ENCODE measurements around the gene GARIN5A.
"Not testable (repeated sequence)": the region's sequence is repeated elsewhere in the genome, so short reads cannot be mapped to it uniquely, and the experiment has no call there.

The GARIN5A gene

GRCh38 chr19:50477751-50478515 is 1.3 kb upstream of the GARIN5A start:
- H3K36me3 ChIP-seq (ENCODE audit: control insufficient read depth, insufficient read depth, low read length), result peaks cover 6% of the 10 kb centered on the region
- no peaks in the 10 kb centered on the region for H3K27me3 ChIP-seq (ENCODE audit: control insufficient read depth, insufficient read depth, low read length, poor library complexity, severe bottlenecking)
- WGBS, 2 experiments, result 95 to 96% methylated on average over 17 of the region's 17 CpGs
- no peak overlapping the region for H3K27ac ChIP-seq (ENCODE audit: insufficient read depth, low read depth, low read length, poor library complexity, severe bottlenecking)
- H3K4me3 ChIP-seq (ENCODE audit: insufficient read depth, low read depth, low read length), result no peak overlapping the region
- no peaks in the 10 kb centered on the region for H3K9me3 ChIP-seq (ENCODE audit: control insufficient read depth, low read length)
- H3K4me1 ChIP-seq (ENCODE audit: control insufficient read depth, insufficient read depth, low read length), result no peaks in the 10 kb centered on the region

DNA sequence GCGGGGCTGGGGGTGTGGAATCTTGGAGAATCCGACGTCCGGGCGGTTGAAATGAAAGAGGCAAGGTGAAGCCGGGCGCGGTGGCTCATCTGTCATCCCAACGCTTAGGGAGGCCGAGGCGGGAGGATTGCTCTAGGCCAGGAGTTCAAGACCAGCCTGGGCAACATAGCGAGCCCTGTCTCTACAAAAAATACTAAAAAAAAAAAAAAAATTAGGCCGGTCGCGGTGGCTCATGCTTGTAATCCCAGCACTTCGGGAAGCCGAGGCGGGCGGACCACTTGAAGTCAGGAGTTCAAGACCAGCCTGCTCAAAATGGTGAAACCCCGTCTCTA is 225 bp upstream of the GARIN5A start:
- Histone ChIP-seq H3K27me3 (ENCODE audit: control insufficient read depth, insufficient read depth, low read length, poor library complexity, severe bottlenecking) (no peaks in the 10 kb centered on the region), H3K27ac (ENCODE audit: insufficient read depth, low read depth, low read length, poor library complexity, severe bottlenecking) (peak overlapping the region; percentile 91), H3K36me3 (ENCODE audit: control insufficient read depth, insufficient read depth, low read length) (peaks cover 6% of the 10 kb centered on the region), H3K4me3 (ENCODE audit: insufficient read depth, low read depth, low read length) (peak overlapping the region; percentile 75), H3K9me3 (ENCODE audit: control insufficient read depth, low read length) (no peaks in the 10 kb centered on the region), H3K4me1 (ENCODE audit: control insufficient read depth, insufficient read depth, low read length) (no peaks in the 10 kb centered on the region)
- WGBS, 2 experiments, result 24 to 25% methylated on average over 20 of the region's 20 CpGs

GRCh38 chr19:50475736-50476223 is 868 bp downstream of the GARIN5A start:
- H3K36me3 ChIP-seq (ENCODE audit: control insufficient read depth, insufficient read depth, low read length), result peaks cover 6% of the 10 kb centered on the region
- no peaks in the 10 kb centered on the region for H3K27me3 ChIP-seq (ENCODE audit: control insufficient read depth, insufficient read depth, low read length, poor library complexity, severe bottlenecking)
- WGBS, 2 experiments, result 82% methylated on average over 29 of the region's 29 CpGs
- no peaks in the 10 kb centered on the region for H3K4me1 ChIP-seq (ENCODE audit: control insufficient read depth, insufficient read depth, low read length)
- no peaks in the 10 kb centered on the region for H3K9me3 ChIP-seq (ENCODE audit: control insufficient read depth, low read length)
- H3K4me3 ChIP-seq (ENCODE audit: insufficient read depth, low read depth, low read length), result peak overlapping the region; percentile 75
- peak overlapping the region; percentile 6 for H3K27ac ChIP-seq (ENCODE audit: insufficient read depth, low read depth, low read length, poor library complexity, severe bottlenecking)

DNA sequence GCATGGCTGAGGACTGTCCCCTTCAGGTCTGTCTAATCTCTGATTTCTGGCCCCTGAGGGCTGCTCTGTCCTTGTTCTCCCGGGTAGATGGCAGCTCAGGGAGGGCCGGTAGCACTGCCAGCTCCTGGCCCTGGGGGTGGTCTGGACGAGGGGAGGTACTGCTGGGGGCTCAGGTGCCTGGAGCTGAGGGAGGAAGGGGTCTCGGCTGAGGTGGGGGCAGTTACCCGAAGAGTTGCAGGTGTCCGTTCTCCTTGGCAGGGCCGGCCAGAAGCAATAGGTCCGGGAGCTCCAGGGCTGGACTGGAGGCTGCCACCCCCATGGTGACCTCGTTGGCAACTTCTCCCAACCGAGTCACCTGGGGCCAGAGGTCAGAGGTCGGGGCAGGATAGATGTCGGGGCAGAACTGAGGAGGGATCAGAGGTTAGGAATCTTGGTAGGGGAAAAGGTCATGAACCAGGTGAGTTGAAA is 1.5 kb downstream of the GARIN5A start:
- WGBS, 2 experiments, result 89 to 91% methylated on average over 12 of the region's 12 CpGs
- no peak overlapping the region for H3K27ac ChIP-seq (ENCODE audit: insufficient read depth, low read depth, low read length, poor library complexity, severe bottlenecking)
- H3K36me3 ChIP-seq (ENCODE audit: control insufficient read depth, insufficient read depth, low read length), result peaks cover 4% of the 10 kb centered on the region
- H3K4me1 ChIP-seq (ENCODE audit: control insufficient read depth, insufficient read depth, low read length), result no peaks in the 10 kb centered on the region
- H3K4me3 ChIP-seq (ENCODE audit: insufficient read depth, low read depth, low read length), result no peak overlapping the region
- H3K27me3 ChIP-seq (ENCODE audit: control insufficient read depth, insufficient read depth, low read length, poor library complexity, severe bottlenecking), result no peaks in the 10 kb centered on the region
- no peaks in the 10 kb centered on the region for H3K9me3 ChIP-seq (ENCODE audit: control insufficient read depth, low read length)

- H3K36me3 ChIP-seq (ENCODE audit: control insufficient read depth, insufficient read depth, low read length); H3K4me3 ChIP-seq (ENCODE audit: insufficient read depth, low read depth, low read length); H3K27me3 ChIP-seq (ENCODE audit: control insufficient read depth, insufficient read depth, low read length, poor library complexity, severe bottlenecking); H3K27ac ChIP-seq (ENCODE audit: insufficient read depth, low read depth, low read length, poor library complexity, severe bottlenecking); H3K4me1 ChIP-seq (ENCODE audit: control insufficient read depth, insufficient read depth, low read length); H3K9me3 ChIP-seq (ENCODE audit: control insufficient read depth, low read length): not testable (repeated sequence)
- 60 to 85% methylated on average over 3 of the region's 3 CpGs for WGBS, 2 experiments
These were observed 3.3 kb downstream of the GARIN5A start for GRCh38 chr19:50473336-50473735.

DNA sequence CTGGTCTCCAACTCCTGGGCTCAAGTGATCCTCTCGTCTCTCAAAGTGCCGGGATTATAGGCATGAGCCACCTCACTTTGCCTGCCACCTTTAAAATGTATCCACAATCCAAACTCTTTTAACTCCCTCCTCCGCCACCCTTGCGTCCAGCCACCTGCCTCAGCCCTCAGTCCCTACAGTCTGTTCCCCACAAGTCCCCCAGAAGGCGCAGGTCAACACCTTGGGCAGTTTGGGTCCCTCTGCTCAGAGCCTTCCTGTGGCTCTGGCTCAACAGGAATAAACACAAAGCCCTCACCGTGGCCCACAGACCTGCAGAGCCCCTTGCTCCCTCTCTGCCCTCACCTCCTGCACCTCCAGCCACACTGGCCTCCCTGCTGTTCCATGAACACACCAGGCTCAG is 7.8 kb downstream of the GARIN5A start:
- no peaks in the 10 kb centered on the region for H3K27me3 ChIP-seq (ENCODE audit: control insufficient read depth, insufficient read depth, low read length, poor library complexity, severe bottlenecking)
- no peak overlapping the region for H3K27ac ChIP-seq (ENCODE audit: insufficient read depth, low read depth, low read length, poor library complexity, severe bottlenecking)
- H3K36me3 ChIP-seq (ENCODE audit: control insufficient read depth, insufficient read depth, low read length), result no peaks in the 10 kb centered on the region
- H3K4me1 ChIP-seq (ENCODE audit: control insufficient read depth, insufficient read depth, low read length), result no peaks in the 10 kb centered on the region
- H3K9me3 ChIP-seq (ENCODE audit: control insufficient read depth, low read length), result no peaks in the 10 kb centered on the region
- 90% methylated on average over 6 of the region's 6 CpGs for WGBS, 2 experiments
- H3K4me3 ChIP-seq (ENCODE audit: insufficient read depth, low read depth, low read length), result no peak overlapping the region

DNA sequence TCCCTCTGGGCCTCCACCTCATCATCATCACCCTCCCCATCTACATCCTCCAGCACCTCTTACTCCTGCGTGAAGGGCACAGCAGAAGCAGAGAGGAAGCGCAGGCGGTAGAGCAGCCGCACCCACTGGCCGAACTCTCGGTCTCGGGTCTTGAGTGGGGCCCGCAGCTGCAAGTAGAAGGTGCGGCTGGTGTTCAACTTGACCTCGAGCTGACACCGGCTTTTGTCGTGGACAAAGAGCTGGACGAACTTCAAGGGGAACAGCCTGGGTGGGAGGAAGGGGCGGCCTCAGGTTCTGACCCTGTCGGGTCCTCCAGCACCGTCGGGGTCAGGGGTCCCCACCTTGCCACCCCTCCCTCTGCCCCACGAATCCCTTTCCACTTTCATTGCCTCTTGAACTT is 9.1 kb downstream of the GARIN5A start:
- WGBS, 2 experiments, result 90 to 91% methylated on average over 18 of the region's 18 CpGs
- no peak overlapping the region for H3K4me3 ChIP-seq (ENCODE audit: insufficient read depth, low read depth, low read length)
- no peaks in the 10 kb centered on the region for H3K27me3 ChIP-seq (ENCODE audit: control insufficient read depth, insufficient read depth, low read length, poor library complexity, severe bottlenecking)
- H3K4me1 ChIP-seq (ENCODE audit: control insufficient read depth, insufficient read depth, low read length), result no peaks in the 10 kb centered on the region
- H3K9me3 ChIP-seq (ENCODE audit: control insufficient read depth, low read length), result no peaks in the 10 kb centered on the region
- H3K36me3 ChIP-seq (ENCODE audit: control insufficient read depth, insufficient read depth, low read length), result no peaks in the 10 kb centered on the region
- no peak overlapping the region for H3K27ac ChIP-seq (ENCODE audit: insufficient read depth, low read depth, low read length, poor library complexity, severe bottlenecking)

DNA sequence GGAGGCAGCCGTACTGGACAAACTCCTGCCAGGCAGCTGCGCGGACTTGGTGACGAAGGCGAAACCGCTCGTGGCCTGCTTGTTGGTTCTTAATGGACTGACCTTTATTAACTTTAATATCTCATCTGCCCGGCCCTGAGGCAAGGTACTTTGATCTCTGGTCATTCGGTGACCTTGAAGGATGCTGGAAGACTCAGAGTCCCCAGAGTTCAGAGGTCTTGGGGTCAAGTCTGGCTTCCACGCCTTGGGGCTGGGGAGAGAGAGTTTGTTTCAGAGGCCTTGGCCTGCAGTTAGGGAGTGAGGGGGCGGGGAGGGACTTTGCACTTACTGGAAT is 10.0 kb downstream of the GARIN5A start:
- H3K4me1 ChIP-seq (ENCODE audit: control insufficient read depth, insufficient read depth, low read length), result no peaks in the 10 kb centered on the region
- H3K27ac ChIP-seq (ENCODE audit: insufficient read depth, low read depth, low read length, poor library complexity, severe bottlenecking), result no peak overlapping the region
- H3K36me3 ChIP-seq (ENCODE audit: control insufficient read depth, insufficient read depth, low read length), result no peaks in the 10 kb centered on the region

DNA sequence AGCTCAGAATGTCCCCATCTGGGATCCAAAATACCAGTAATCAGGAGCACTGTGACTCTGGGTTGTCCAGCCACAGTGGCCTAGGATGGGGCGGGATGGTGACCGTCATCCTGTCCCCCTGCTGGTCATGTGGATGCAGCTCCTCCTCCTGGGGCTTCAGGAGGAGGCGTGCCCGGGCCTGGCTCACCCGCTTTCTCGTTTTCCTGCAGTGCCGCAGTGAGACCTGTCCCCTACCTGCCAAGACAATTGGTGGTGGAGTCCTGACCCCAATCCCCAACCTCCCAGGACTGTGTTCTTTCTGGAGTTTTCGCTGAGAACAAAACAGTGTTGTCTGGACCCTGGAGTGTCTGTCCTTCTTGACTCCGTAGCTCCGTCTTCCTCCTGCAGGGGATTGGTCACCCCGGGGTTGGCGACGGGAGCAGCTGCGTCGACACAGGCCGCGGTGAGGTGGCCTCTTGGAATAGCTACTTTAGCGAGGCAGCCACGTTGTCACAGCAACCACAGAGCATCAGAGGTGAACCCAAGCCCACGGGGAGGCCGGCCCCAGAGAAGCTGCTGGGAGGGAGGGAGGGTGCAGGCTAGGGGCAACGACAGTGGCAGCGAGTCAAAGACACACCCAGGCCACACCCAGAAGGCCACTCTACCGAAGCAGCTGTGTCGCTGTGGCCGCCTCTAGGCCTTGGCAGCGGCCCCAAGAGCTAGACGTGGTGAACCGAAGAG is 10.5 kb downstream of the GARIN5A start:
- no peaks in the 10 kb centered on the region for H3K4me1 ChIP-seq (ENCODE audit: control insufficient read depth, insufficient read depth, low read length)
- no peaks in the 10 kb centered on the region for H3K27me3 ChIP-seq (ENCODE audit: control insufficient read depth, insufficient read depth, low read length, poor library complexity, severe bottlenecking)
- H3K9me3 ChIP-seq (ENCODE audit: control insufficient read depth, low read length), result no peaks in the 10 kb centered on the region
- no peak overlapping the region for H3K27ac ChIP-seq (ENCODE audit: insufficient read depth, low read depth, low read length, poor library complexity, severe bottlenecking)
- H3K36me3 ChIP-seq (ENCODE audit: control insufficient read depth, insufficient read depth, low read length), result no peaks in the 10 kb centered on the region
- WGBS, 2 experiments, result 55 to 60% methylated on average over 29 of the region's 29 CpGs
- H3K4me3 ChIP-seq (ENCODE audit: insufficient read depth, low read depth, low read length), result no peak overlapping the region

More for the DNA sequence above, 10.0 kb downstream of the GARIN5A start:
- H3K4me3 ChIP-seq (ENCODE audit: insufficient read depth, low read depth, low read length), result no peak overlapping the region
- no peaks in the 10 kb centered on the region for H3K9me3 ChIP-seq (ENCODE audit: control insufficient read depth, low read length)
- WGBS, 2 experiments, result 89 to 90% methylated on average over 11 of the region's 11 CpGs
- H3K27me3 ChIP-seq (ENCODE audit: control insufficient read depth, insufficient read depth, low read length, poor library complexity, severe bottlenecking), result no peaks in the 10 kb centered on the region

DNA sequence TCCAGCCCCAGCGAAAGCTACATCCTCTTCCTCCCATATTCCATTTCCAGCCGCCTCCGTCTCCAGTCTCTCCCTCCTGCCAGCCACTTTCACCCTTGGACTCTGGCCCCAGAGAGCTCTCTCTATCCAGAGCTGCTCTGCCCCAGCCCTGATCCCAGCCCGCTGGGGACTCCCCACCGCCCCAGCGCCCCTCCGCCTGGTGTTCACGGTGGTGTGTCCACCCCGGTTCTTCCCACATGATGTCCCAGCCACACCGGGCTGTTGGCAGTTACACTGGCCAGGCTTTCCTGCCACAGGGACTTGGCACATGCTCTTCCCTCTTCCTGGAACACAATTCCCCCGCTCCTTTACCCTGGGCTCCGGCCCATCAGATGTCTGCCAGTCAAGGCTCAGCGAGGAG is 11.6 kb downstream of the GARIN5A start:
- WGBS, 2 experiments, result 94 to 95% methylated on average over 13 of the region's 13 CpGs
- no peaks in the 10 kb centered on the region for H3K36me3 ChIP-seq (ENCODE audit: control insufficient read depth, insufficient read depth, low read length)
- H3K4me1 ChIP-seq (ENCODE audit: control insufficient read depth, insufficient read depth, low read length), result no peaks in the 10 kb centered on the region
- H3K4me3 ChIP-seq (ENCODE audit: insufficient read depth, low read depth, low read length), result no peak overlapping the region
- no peaks in the 10 kb centered on the region for H3K27me3 ChIP-seq (ENCODE audit: control insufficient read depth, insufficient read depth, low read length, poor library complexity, severe bottlenecking)
- H3K9me3 ChIP-seq (ENCODE audit: control insufficient read depth, low read length), result no peaks in the 10 kb centered on the region
- H3K27ac ChIP-seq (ENCODE audit: insufficient read depth, low read depth, low read length, poor library complexity, severe bottlenecking), result no peak overlapping the region

All from ectodermal cell (in vitro differentiated cells).